Mesendoderm (in vitro differentiated cells): ENCODE results near the gene TEX44.

Experiments used
- DNase-seq: peaks from one replicate; pipeline ENCODE4 v3.0.0; 2013
- H2AK5ac ChIP-seq: 2 replicates; pipeline ENCODE4 v1.6.1; 2013; ENCODE audit warnings: low read length, inconsistent platforms
- H2BK120ac ChIP-seq: 2 replicates; pipeline ENCODE4 v1.6.1; 2013; ENCODE audit warnings: low read depth, mild to moderate bottlenecking, low read length, moderate library complexity, mixed read lengths
- H2BK15ac ChIP-seq: replicated peaks from 2 replicates; pipeline ENCODE4 v1.6.1; 2013; ENCODE audit warnings: low read depth, mild to moderate bottlenecking, moderate library complexity
- H2BK5ac ChIP-seq: 2 replicates; pipeline ENCODE4 v1.6.1; 2013; ENCODE audit warnings: low read length, inconsistent platforms
- H3K18ac ChIP-seq: 2 replicates; pipeline ENCODE4 v1.6.1; 2013; ENCODE audit warnings: mild to moderate bottlenecking, low read length, mixed read lengths
- H3K23ac ChIP-seq: one replicate; pipeline ENCODE4 v1.6.1; 2013; ENCODE audit warnings: low read length
- H3K27ac ChIP-seq: 2 replicates; pipeline ENCODE4 v1.5.1; 2013; ENCODE audit warnings: low read depth, mild to moderate bottlenecking, inconsistent platforms, low read length, moderate library complexity
- H3K27me3 ChIP-seq: 2 replicates; pipeline ENCODE4 v1.6.1; 2013; ENCODE audit warnings: low read length, control low read depth, mild to moderate bottlenecking, inconsistent platforms; ENCODE audit not compliant: insufficient read depth, poor library complexity
- H3K36me3 ChIP-seq: 2 replicates; pipeline ENCODE4 v1.6.1; 2013; ENCODE audit warnings: low read length, inconsistent platforms; ENCODE audit not compliant: control insufficient read depth, insufficient read depth
- H3K4ac ChIP-seq: one replicate; pipeline ENCODE4 v1.6.1; 2013; ENCODE audit warnings: low read depth, mild to moderate bottlenecking, low read length, moderate library complexity
- H3K4me1 ChIP-seq: 2 replicates; pipeline ENCODE4 v1.6.1; 2013; ENCODE audit warnings: low read depth, low read length, inconsistent platforms; ENCODE audit not compliant: control insufficient read depth
- H3K4me2 ChIP-seq: 2 replicates; pipeline ENCODE4 v1.6.1; 2013; ENCODE audit warnings: low read length
- H3K4me3 ChIP-seq: 2 replicates; pipeline ENCODE4 v1.5.1; 2013; ENCODE audit warnings: mild to moderate bottlenecking, low read length
- H3K56ac ChIP-seq: one replicate; pipeline ENCODE4 v1.6.1; 2013; ENCODE audit warnings: low read length
- H3K79me1 ChIP-seq: 2 replicates; pipeline ENCODE4 v1.6.1; 2013; ENCODE audit warnings: low read length, inconsistent platforms
- H3K79me2 ChIP-seq: 2 replicates; pipeline ENCODE4 v1.6.1; 2013; ENCODE audit warnings: mild to moderate bottlenecking, low read length; ENCODE audit not compliant: control insufficient read depth, insufficient read depth
- H3K9ac ChIP-seq: 2 replicates; pipeline ENCODE4 v1.6.1; 2013; ENCODE audit warnings: low read length, inconsistent platforms
- H4K5ac ChIP-seq: one replicate; pipeline ENCODE4 v1.6.1; 2013; ENCODE audit warnings: low read length
- H4K8ac ChIP-seq: one replicate; pipeline ENCODE4 v1.6.1; 2013; ENCODE audit warnings: low read depth, mild to moderate bottlenecking, control low read depth, low read length, moderate library complexity
- WGBS: extraction: QIAGEN DNeasy Blood & Tissue Kit; methylation state at CpG from one replicate; pipeline ENCODE4 v1.1.7; 2013; ENCODE audit warnings: low lambda C conversion rate, missing lambda C conversion rate; ENCODE audit not compliant: insufficient coverage; ENCODE audit errors: extremely low coverage; 5-methylcytosine and 5-hydroxymethylcytosine counted together

TEX44 gene

GRCh38 chr2:231556981-231557380 is 35.7 kb upstream of the TEX44 start:
- H3K79me2 ChIP-seq: no peaks in the 10 kb centered on the region
- H4K5ac ChIP-seq: no peak overlapping the region
- no peaks in the 10 kb centered on the region for H3K79me1 ChIP-seq
- no peak overlapping the region for H2BK5ac ChIP-seq
- no peaks in the 10 kb centered on the region for H3K36me3 ChIP-seq
- H2AK5ac ChIP-seq: no peak overlapping the region
- no peak for DNase-seq
- no peak overlapping the region for H3K18ac ChIP-seq
- H3K27ac ChIP-seq: no peak overlapping the region
- H3K56ac ChIP-seq: no peak overlapping the region
- H3K23ac ChIP-seq: no peak overlapping the region
- no peaks in the 10 kb centered on the region for H3K4me1 ChIP-seq
- H2BK15ac ChIP-seq: no peak overlapping the region
- H4K8ac ChIP-seq: no peak overlapping the region
- H3K4me2 ChIP-seq: no peak overlapping the region
- no peak overlapping the region for H2BK120ac ChIP-seq
- H3K27me3 ChIP-seq: no peaks in the 10 kb centered on the region
- no peak overlapping the region for H3K9ac ChIP-seq
- H3K4ac ChIP-seq: no peak overlapping the region
- no peak overlapping the region for H3K4me3 ChIP-seq
- no CpG with 5 or more reads among the region's 7 CpGs for WGBS

GRCh38 chr2:231557571-231558217 is 35.0 kb upstream of the TEX44 start:
- Histone ChIP-seq H4K8ac (no peak overlapping the region), H2BK15ac (no peak overlapping the region), H3K9ac (peak overlapping the region; percentile 18), H3K36me3 (no peaks in the 10 kb centered on the region), H3K4me2 (no peak overlapping the region), H4K5ac (no peak overlapping the region), H3K79me2 (no peaks in the 10 kb centered on the region), H3K4me3 (no peak overlapping the region), H2BK120ac (no peak overlapping the region), H2BK5ac (no peak overlapping the region), H3K4ac (no peak overlapping the region), H3K23ac (no peak overlapping the region), H3K27me3 (no peaks in the 10 kb centered on the region), H3K79me1 (no peaks in the 10 kb centered on the region), H3K56ac (peak overlapping the region; percentile 69), H3K18ac (no peak overlapping the region), H3K27ac (no peak overlapping the region), H2AK5ac (no peak overlapping the region), H3K4me1 (no peaks in the 10 kb centered on the region)
- peak; percentile 93 for DNase-seq
- no CpG with 5 or more reads among the region's 11 CpGs for whole genome bisulfite sequencing

- H4K8ac ChIP-seq: no peak overlapping the region
- DNase-seq: peak; percentile 85
- no CpG with 5 or more reads among the region's 3 CpGs for WGBS
These were observed 29.2 kb upstream of the TEX44 start for GRCh38 chr2:231563378-231563961.

GRCh38 chr2:231565887-231566594 is 26.6 kb upstream of the TEX44 start:
- no peak overlapping the region for H3K27ac ChIP-seq
- no peak overlapping the region for H2BK120ac ChIP-seq
- no peak overlapping the region for H2AK5ac ChIP-seq
- no peak overlapping the region for H4K8ac ChIP-seq
- H4K5ac ChIP-seq: no peak overlapping the region
- no peak overlapping the region for H2BK15ac ChIP-seq
- DNase-seq: peak; percentile 90
- H3K36me3 ChIP-seq: no peaks in the 10 kb centered on the region
- H3K56ac ChIP-seq: no peak overlapping the region
- H3K9ac ChIP-seq: no peak overlapping the region
- no CpG with 5 or more reads among the region's 4 CpGs for WGBS
- no peak overlapping the region for H3K18ac ChIP-seq
- no peak overlapping the region for H2BK5ac ChIP-seq
- H3K23ac ChIP-seq: no peak overlapping the region
- H3K4me3 ChIP-seq: no peak overlapping the region
- H3K27me3 ChIP-seq: no peaks in the 10 kb centered on the region
- H3K4ac ChIP-seq: no peak overlapping the region
- H3K4me1 ChIP-seq: no peaks in the 10 kb centered on the region
- H3K79me2 ChIP-seq: no peaks in the 10 kb centered on the region
- H3K4me2 ChIP-seq: no peak overlapping the region
- no peaks in the 10 kb centered on the region for H3K79me1 ChIP-seq

More at GRCh38 chr2:231563378-231563961, 29.2 kb upstream of the TEX44 start:
- Histone ChIP-seq H2BK120ac (no peak overlapping the region), H2BK5ac (no peak overlapping the region), H3K79me2 (no peaks in the 10 kb centered on the region), H3K4ac (no peak overlapping the region), H3K18ac (no peak overlapping the region), H3K27me3 (no peaks in the 10 kb centered on the region), H3K79me1 (no peaks in the 10 kb centered on the region), H3K4me2 (no peak overlapping the region), H2AK5ac (no peak overlapping the region), H3K27ac (no peak overlapping the region), H3K4me1 (no peaks in the 10 kb centered on the region), H3K9ac (no peak overlapping the region), H2BK15ac (no peak overlapping the region), H3K4me3 (no peak overlapping the region), H3K23ac (no peak overlapping the region), H4K5ac (no peak overlapping the region), H3K36me3 (no peaks in the 10 kb centered on the region), H3K56ac (no peak overlapping the region)

GRCh38 chr2:231567159-231567558 is 25.5 kb upstream of the TEX44 start:
- no peak for DNase-seq
- Histone ChIP-seq H2BK120ac (no peak overlapping the region), H4K5ac (no peak overlapping the region), H3K4ac (no peak overlapping the region), H2AK5ac (no peak overlapping the region), H3K27ac (no peak overlapping the region), H3K18ac (no peak overlapping the region), H3K36me3 (no peaks in the 10 kb centered on the region), H4K8ac (no peak overlapping the region), H3K9ac (no peak overlapping the region), H3K4me3 (no peak overlapping the region), H3K4me2 (no peak overlapping the region), H3K79me2 (no peaks in the 10 kb centered on the region), H2BK15ac (no peak overlapping the region), H3K23ac (no peak overlapping the region), H3K4me1 (no peaks in the 10 kb centered on the region), H2BK5ac (no peak overlapping the region), H3K79me1 (no peaks in the 10 kb centered on the region), H3K56ac (no peak overlapping the region), H3K27me3 (no peaks in the 10 kb centered on the region)
- WGBS: no CpG with 5 or more reads among the region's 3 CpGs
